ENCODE data around the gene TTC7B.

Gene TTC7B

GRCh38 chr14:90659156-90659555 lies 157.1 kb downstream of the TTC7B start:
- Histone ChIP-seq H3K27me3 (ENCODE audit: low read length) (no peaks in the 10 kb centered on the region), H3K27ac (ENCODE audit: low read depth, low read length) (no peak overlapping the region)

GRCh38 chr14:90658541-90658967 lies 157.7 kb downstream of the TTC7B start:
- H2AFZ ChIP-seq (ENCODE audit: low read depth, low read length, severe bottlenecking), result no peak overlapping the region
- TF ChIP-seq EZH2phosphoT487 (conservative IDR thresholded peaks at IDR 0.05; ENCODE audit: low read length) (no peak), CTCF (IDR thresholded peaks at IDR 0.05; ENCODE audit: insufficient read depth, low read length, poor library complexity, severe bottlenecking) (no peak)
- no peaks in the 10 kb centered on the region for H3K9me3 ChIP-seq (ENCODE audit: insufficient read depth, low read length)
- no peak overlapping the region for H3K4me3 ChIP-seq (ENCODE audit: insufficient read depth, low read length, poor library complexity, severe bottlenecking)
- no peak overlapping the region for H3K9ac ChIP-seq (ENCODE audit: low read length)
- H3K9me2 ChIP-seq (replicated peaks; ENCODE audit: insufficient read depth, low read length), result no peaks in the 10 kb centered on the region
- H3K79me2 ChIP-seq (ENCODE audit: insufficient read depth, low read length), result no peaks in the 10 kb centered on the region
- no peaks in the 10 kb centered on the region for H3K36me3 ChIP-seq (ENCODE audit: low read length)
- no peaks in the 10 kb centered on the region for H4K20me1 ChIP-seq (ENCODE audit: low read depth, low read length)
- no peak overlapping the region for H3K27ac ChIP-seq (ENCODE audit: low read depth, low read length)
- H3K4me2 ChIP-seq (ENCODE audit: low read depth, low read length, poor library complexity, severe bottlenecking), result no peak overlapping the region
- no peaks in the 10 kb centered on the region for H3K27me3 ChIP-seq (ENCODE audit: low read length)
- no peaks in the 10 kb centered on the region for H3F3A ChIP-seq (ENCODE audit: insufficient read depth)

More at GRCh38 chr14:90659156-90659555, 157.1 kb downstream of the TTC7B start:
- H3K9ac ChIP-seq (ENCODE audit: low read length), result no peak overlapping the region
- H3F3A ChIP-seq (ENCODE audit: insufficient read depth), result no peaks in the 10 kb centered on the region
- H3K4me2 ChIP-seq (ENCODE audit: low read depth, low read length, poor library complexity, severe bottlenecking), result no peak overlapping the region
- H3K9me3 ChIP-seq (ENCODE audit: insufficient read depth, low read length), result no peaks in the 10 kb centered on the region
- no peak overlapping the region for H3K4me3 ChIP-seq (ENCODE audit: insufficient read depth, low read length, poor library complexity, severe bottlenecking)
- H3K9me2 ChIP-seq (replicated peaks; ENCODE audit: insufficient read depth, low read length), result no peaks in the 10 kb centered on the region
- TF ChIP-seq EZH2phosphoT487 (conservative IDR thresholded peaks at IDR 0.05; ENCODE audit: low read length) (no peak), CTCF (IDR thresholded peaks at IDR 0.05; ENCODE audit: insufficient read depth, low read length, poor library complexity, severe bottlenecking) (no peak)
- H3K36me3 ChIP-seq (ENCODE audit: low read length), result no peaks in the 10 kb centered on the region
- H3K79me2 ChIP-seq (ENCODE audit: insufficient read depth, low read length), result no peaks in the 10 kb centered on the region
- H4K20me1 ChIP-seq (ENCODE audit: low read depth, low read length), result no peaks in the 10 kb centered on the region
- no peak overlapping the region for H2AFZ ChIP-seq (ENCODE audit: low read depth, low read length, severe bottlenecking)

GRCh38 chr14:90656973-90657372 lies 159.3 kb downstream of the TTC7B start:
- no peak overlapping the region for H3K27ac ChIP-seq (ENCODE audit: low read depth, low read length)
- H3K9me2 ChIP-seq (replicated peaks; ENCODE audit: insufficient read depth, low read length), result no peaks in the 10 kb centered on the region
- no peaks in the 10 kb centered on the region for H3K79me2 ChIP-seq (ENCODE audit: insufficient read depth, low read length)
- H3K27me3 ChIP-seq (ENCODE audit: low read length), result no peaks in the 10 kb centered on the region
- H3K4me3 ChIP-seq (ENCODE audit: insufficient read depth, low read length, poor library complexity, severe bottlenecking), result no peak overlapping the region
- H3F3A ChIP-seq (ENCODE audit: insufficient read depth), result no peaks in the 10 kb centered on the region
- H3K4me2 ChIP-seq (ENCODE audit: low read depth, low read length, poor library complexity, severe bottlenecking), result no peak overlapping the region
- no peak overlapping the region for H2AFZ ChIP-seq (ENCODE audit: low read depth, low read length, severe bottlenecking)
- TF ChIP-seq EZH2phosphoT487 (conservative IDR thresholded peaks at IDR 0.05; ENCODE audit: low read length) (no peak), CTCF (IDR thresholded peaks at IDR 0.05; ENCODE audit: insufficient read depth, low read length, poor library complexity, severe bottlenecking) (no peak)
- H3K9me3 ChIP-seq (ENCODE audit: insufficient read depth, low read length), result no peaks in the 10 kb centered on the region
- no peaks in the 10 kb centered on the region for H3K36me3 ChIP-seq (ENCODE audit: low read length)
- H3K9ac ChIP-seq (ENCODE audit: low read length), result no peak overlapping the region
- no peaks in the 10 kb centered on the region for H4K20me1 ChIP-seq (ENCODE audit: low read depth, low read length)

Measured in SU-DHL-6 (cell line).